Kidney (tissue), 14 donors: ENCODE measurements around the gene UTS2. TPM values are rescaled to one million over a fixed set of nuclear protein-coding genes. Genes with fewer than 3 reads are reported as not detected.

ENCODE experiments used
- DNase-seq, 5 donors: peaks; one replicate each; pipeline ENCODE4 v3.0.0-alpha.2; 2013 to 2020
- FAIRE-seq: peaks from 2 replicates; lab custom pipeline; 2012; peaks lifted over from hg19 to GRCh38; lab: Jason Lieb, UNC
- H3K27ac ChIP-seq, 2 donors: one replicate each; pipeline ENCODE4 v1.7.0; 2013; ENCODE audit warnings: low read depth in 2 of 2, low read length in 2 of 2, inconsistent platforms in 1 of 2
- H3K27me3 ChIP-seq: one replicate; pipeline ENCODE4 v1.7.1; 2013; ENCODE audit warnings: low read length, inconsistent platforms; ENCODE audit not compliant: control insufficient read depth, insufficient read depth
- H3K36me3 ChIP-seq, 3 donors: one replicate each; pipeline versions ENCODE4 v1.7.0 to v1.7.1; 2013; ENCODE audit warnings: low read length in 3 of 3, control low read depth in 1 of 3, inconsistent platforms in 1 of 3; ENCODE audit not compliant: insufficient read depth in 3 of 3, control insufficient read depth in 2 of 3
- H3K4me1 ChIP-seq, 3 donors: one replicate each; pipeline versions ENCODE4 v1.7.0 to v1.7.1; 2013; ENCODE audit warnings: low read length in 3 of 3, inconsistent platforms in 1 of 3, low read depth in 1 of 3; ENCODE audit not compliant: control insufficient read depth in 2 of 3, insufficient read depth in 2 of 3
- H3K4me3 ChIP-seq, 3 donors: one replicate each; pipeline versions ENCODE4 v1.7.0 to v1.8.1; 2013; ENCODE audit warnings: low read length in 3 of 3, control low read depth in 1 of 3, inconsistent platforms in 1 of 3
- H3K9ac ChIP-seq, 3 donors: one replicate each; pipeline versions ENCODE4 v1.7.0 to v1.7.1; 2013; ENCODE audit warnings: low read length in 3 of 3, control low read depth in 1 of 3, inconsistent platforms in 1 of 3
- H3K9me3 ChIP-seq, 3 donors: one replicate each; pipeline versions ENCODE4 v1.7.0 to v1.7.1; 2013; ENCODE audit warnings: low read length in 3 of 3, control low read depth in 1 of 3, inconsistent platforms in 1 of 3; ENCODE audit not compliant: control insufficient read depth in 2 of 3, insufficient read depth in 1 of 3
- intact Hi-C: fragments of 100-400 bp; cut with DNase I; formaldehyde crosslinking; loops from one replicate; pipeline ENCODE4 v1.11.1; 2022
- polyA plus RNA-seq: library from polyadenylated mRNA; stranded (reverse); fragments of 350-450 nt; fragmentation: Illumina TruSeq; extraction: RNeasy Lipid Tissue Mini Kit (QIAGEN cat#74804); gene quantifications from one replicate; pipeline ENCODE4 v1.2.3, GENCODE V29; 2014; ENCODE audit warnings: low read depth, low replicate concordance; ENCODE audit not compliant: insufficient read depth
- total RNA-seq: library from RNA; stranded (reverse); fragmentation: NEBNext Ultra II Directional; extraction: Animal tissue kit (Norgen Biotek cat#: 25700); gene quantifications from one replicate; pipeline ENCODE4 v1.2.1, GENCODE V29; 2021
- TF ChIP-seq, protein P1 (sequence below): IDR thresholded peaks from 3 replicates; pipeline ENCODE4 v1.5.1; 2012; ENCODE audit warnings: mild to moderate bottlenecking, moderate library complexity, borderline replicate concordance; ENCODE audit not compliant: insufficient read depth; ENCODE audit errors: extremely low read depth
- donor health status: control.
- donor health status: control.
- donor health status: control.
- donor health status: control.
- donor health status: control.
- donor health status: DM: yes; HTN: yes; CAD: no.
- donor health status: Normal renal cell carcinoma (clear cell type).

The UTS2 gene
- total and polyA plus RNA-seq, 2 donors from 2014 or later = 0.72 TPM; not detected in 1

DNA sequence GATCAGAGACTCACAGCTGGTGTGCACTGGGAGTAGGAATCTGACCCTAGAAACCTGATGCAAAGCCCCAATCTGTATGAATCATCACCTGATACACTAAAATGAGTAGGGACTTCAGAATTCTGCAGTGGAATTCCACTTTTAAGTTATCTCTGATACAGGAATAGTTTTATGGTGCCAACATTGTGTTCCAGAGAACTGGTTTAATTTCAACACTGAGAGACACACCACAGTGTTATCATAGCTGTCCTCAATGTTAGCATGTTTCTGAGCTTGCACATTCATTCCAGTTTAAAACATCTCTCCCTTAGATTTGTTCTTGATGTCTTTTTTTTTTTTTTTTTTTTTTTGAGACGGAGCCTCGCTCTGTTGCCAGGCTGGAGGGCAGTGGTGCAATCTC is 7.1 kb downstream of the UTS2 start:
- no peak overlapping the region for H3K4me3 ChIP-seq
- no peak overlapping the region for H3K27ac ChIP-seq
- H3K9me3 ChIP-seq = no peaks in the 10 kb centered on the region
- no peaks in the 10 kb centered on the region for H3K4me1 ChIP-seq
- intact Hi-C loops = no loop called here
- H3K9ac ChIP-seq = no peak overlapping the region
- no peaks in the 10 kb centered on the region for H3K27me3 ChIP-seq
- peaks cover 0 to 35% (median 19%) of the 10 kb centered on the region in 3 donors for H3K36me3 ChIP-seq
- DNase-seq = no peak
- TF ChIP-seq, protein P1, sequence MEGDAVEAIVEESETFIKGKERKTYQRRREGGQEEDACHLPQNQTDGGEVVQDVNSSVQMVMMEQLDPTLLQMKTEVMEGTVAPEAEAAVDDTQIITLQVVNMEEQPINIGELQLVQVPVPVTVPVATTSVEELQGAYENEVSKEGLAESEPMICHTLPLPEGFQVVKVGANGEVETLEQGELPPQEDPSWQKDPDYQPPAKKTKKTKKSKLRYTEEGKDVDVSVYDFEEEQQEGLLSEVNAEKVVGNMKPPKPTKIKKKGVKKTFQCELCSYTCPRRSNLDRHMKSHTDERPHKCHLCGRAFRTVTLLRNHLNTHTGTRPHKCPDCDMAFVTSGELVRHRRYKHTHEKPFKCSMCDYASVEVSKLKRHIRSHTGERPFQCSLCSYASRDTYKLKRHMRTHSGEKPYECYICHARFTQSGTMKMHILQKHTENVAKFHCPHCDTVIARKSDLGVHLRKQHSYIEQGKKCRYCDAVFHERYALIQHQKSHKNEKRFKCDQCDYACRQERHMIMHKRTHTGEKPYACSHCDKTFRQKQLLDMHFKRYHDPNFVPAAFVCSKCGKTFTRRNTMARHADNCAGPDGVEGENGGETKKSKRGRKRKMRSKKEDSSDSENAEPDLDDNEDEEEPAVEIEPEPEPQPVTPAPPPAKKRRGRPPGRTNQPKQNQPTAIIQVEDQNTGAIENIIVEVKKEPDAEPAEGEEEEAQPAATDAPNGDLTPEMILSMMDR = no peak
- no peak for FAIRE-seq

DNA sequence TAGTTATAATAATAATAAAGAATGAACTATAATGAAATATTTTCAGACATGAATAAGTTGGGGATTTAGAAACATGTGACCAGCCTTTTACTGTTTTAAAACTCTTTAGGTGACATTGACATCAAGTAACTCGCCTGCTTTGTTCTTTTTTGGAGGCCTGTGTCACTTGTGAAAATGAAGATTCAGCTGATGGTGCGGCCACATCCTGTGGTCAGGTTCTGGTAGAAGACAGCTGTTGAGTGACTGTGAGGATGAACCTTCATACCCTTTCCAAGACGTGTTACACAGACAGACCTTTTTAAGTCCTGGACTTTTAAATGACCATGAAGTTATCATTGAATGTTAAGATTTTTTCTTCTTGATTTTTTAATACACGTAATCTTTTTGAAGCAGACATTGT is 10.3 kb downstream of the UTS2 start:
- H3K36me3 ChIP-seq = peaks cover 0 to 59% (median 29%) of the 10 kb centered on the region in 3 donors
- no peak overlapping the region for H3K27ac ChIP-seq
- H3K9ac ChIP-seq = no peak overlapping the region
- TF ChIP-seq, protein P1 = no peak
- H3K9me3 ChIP-seq = peaks cover 0 to 9% (median 5%) of the 10 kb centered on the region in 3 donors
- intact Hi-C loops = no loop called here
- H3K27me3 ChIP-seq = no peaks in the 10 kb centered on the region
- DNase-seq = no peak
- no peaks in the 10 kb centered on the region for H3K4me1 ChIP-seq
- no peak overlapping the region for H3K4me3 ChIP-seq
- no peak for FAIRE-seq

DNA sequence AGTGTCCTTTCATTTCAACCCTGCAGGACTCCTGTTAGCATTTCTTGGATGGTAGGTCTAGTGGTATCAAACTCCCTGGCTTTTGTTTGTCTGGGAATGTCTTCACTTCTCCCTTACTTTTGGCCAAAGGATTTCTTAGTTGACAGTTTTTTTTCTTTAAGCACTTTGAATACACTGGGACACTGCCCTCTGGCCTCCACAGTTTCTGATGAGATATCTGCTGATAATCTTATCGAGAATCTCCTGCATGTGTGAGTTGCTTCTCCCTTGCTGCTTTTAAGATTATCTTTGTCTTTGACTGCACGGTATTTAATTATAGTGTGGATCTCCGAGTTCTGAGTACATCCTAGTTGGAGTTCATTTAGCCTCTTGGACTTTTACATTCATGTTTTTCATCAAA is 13.3 kb downstream of the UTS2 start:
- TF ChIP-seq, protein P1 = no peak
- Histone ChIP-seq H3K4me3 (no peak overlapping the region), H3K27ac (no peak overlapping the region), H3K9ac (no peak overlapping the region), H3K36me3 (peaks cover 0 to 80% (median 42%) of the 10 kb centered on the region in 3 donors), H3K4me1 (no peaks in the 10 kb centered on the region), H3K27me3 (no peaks in the 10 kb centered on the region), H3K9me3 (peaks cover 0 to 9% (median 5%) of the 10 kb centered on the region in 3 donors)
- DNase-seq = no peak
- FAIRE-seq = no peak
- intact Hi-C loops = no loop called here

DNA sequence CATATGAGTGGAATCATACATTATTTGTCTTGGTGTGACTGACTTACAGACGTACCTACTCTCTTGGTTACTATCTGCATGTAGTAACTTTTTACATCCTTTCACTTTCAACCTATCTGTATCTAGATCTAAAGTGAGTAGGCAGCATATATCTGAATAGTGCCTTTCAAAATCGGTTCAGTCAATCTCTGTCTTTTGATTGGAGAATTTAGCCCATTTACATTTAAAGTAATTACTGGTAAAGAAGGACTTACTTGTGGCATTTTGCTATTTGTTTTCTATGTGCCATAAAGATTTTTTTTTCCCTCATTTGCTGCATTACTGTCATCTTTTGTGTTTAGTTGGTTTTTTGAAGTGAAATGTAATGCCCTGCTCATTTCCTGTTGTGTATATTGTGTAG is 14.2 kb downstream of the UTS2 start:
- DNase-seq (no peak), FAIRE-seq (no peak)
- H3K4me3 ChIP-seq = no peak overlapping the region
- no peaks in the 10 kb centered on the region for H3K4me1 ChIP-seq
- no peak overlapping the region for H3K27ac ChIP-seq
- H3K36me3 ChIP-seq = peaks cover 0 to 74% (median 43%) of the 10 kb centered on the region in 3 donors
- no peak overlapping the region for H3K9ac ChIP-seq
- H3K27me3 ChIP-seq = no peaks in the 10 kb centered on the region
- intact Hi-C loops = no loop called here
- TF ChIP-seq, protein P1 = no peak
- H3K9me3 ChIP-seq = peaks cover 0 to 9% (median 5%) of the 10 kb centered on the region in 3 donors
